Neural crest cell (in vitro differentiated cells): ENCODE results near the gene GYPC. TPM values are rescaled to one million over a fixed set of nuclear protein-coding genes. Genes with fewer than 3 reads are reported as not detected.
"Not testable (repeated sequence)": the region's sequence is repeated elsewhere in the genome, so short reads cannot be mapped to it uniquely, and the experiment has no call there.

Experiments
- DNase-seq: peaks from one replicate; pipeline ENCODE4 v3.0.0; 2021; ENCODE audit warnings: low read depth, mixed read lengths, low spot score
- H3K27ac Mint-ChIP-seq: one replicate; pipeline ENCODE4 v1.8.0; 2021; ENCODE audit warnings: mild to moderate bottlenecking, mixed read lengths; ENCODE audit not compliant: unreplicated experiment
- H3K27me3 Mint-ChIP-seq: 2 replicates; pipeline ENCODE4 v1.8.0; 2021; ENCODE audit warnings: low read depth, mild to moderate bottlenecking, mixed read lengths
- H3K36me3 Mint-ChIP-seq: 2 replicates; pipeline ENCODE4 v1.8.0; 2021; ENCODE audit warnings: low read depth, mild to moderate bottlenecking, mixed read lengths
- H3K4me1 Mint-ChIP-seq: 2 replicates; pipeline ENCODE4 v1.8.0; 2021; ENCODE audit warnings: mixed read lengths
- H3K4me3 Mint-ChIP-seq: one replicate; pipeline ENCODE4 v1.8.0; 2021; ENCODE audit warnings: mild to moderate bottlenecking, mixed read lengths
- H3K9me3 Mint-ChIP-seq: 2 replicates; pipeline ENCODE4 v1.8.0; 2021; ENCODE audit warnings: mixed read lengths
- total RNA-seq: library from RNA; stranded (reverse); gene quantifications from 2 replicates; pipeline ENCODE4 v1.2.1, GENCODE V29; 2021
- TF ChIP-seq, protein P1 (sequence below): fragments of 200-600 bp; sonication (generic); conservative IDR thresholded peaks from 2 replicates; pipeline ENCODE4 v1.5.0; 2021; ENCODE audit warnings: antibody characterized with exemption, mild to moderate bottlenecking

The GYPC gene
- total RNA-seq, 1 donor from 2014 or later = 84.4 TPM

DNA sequence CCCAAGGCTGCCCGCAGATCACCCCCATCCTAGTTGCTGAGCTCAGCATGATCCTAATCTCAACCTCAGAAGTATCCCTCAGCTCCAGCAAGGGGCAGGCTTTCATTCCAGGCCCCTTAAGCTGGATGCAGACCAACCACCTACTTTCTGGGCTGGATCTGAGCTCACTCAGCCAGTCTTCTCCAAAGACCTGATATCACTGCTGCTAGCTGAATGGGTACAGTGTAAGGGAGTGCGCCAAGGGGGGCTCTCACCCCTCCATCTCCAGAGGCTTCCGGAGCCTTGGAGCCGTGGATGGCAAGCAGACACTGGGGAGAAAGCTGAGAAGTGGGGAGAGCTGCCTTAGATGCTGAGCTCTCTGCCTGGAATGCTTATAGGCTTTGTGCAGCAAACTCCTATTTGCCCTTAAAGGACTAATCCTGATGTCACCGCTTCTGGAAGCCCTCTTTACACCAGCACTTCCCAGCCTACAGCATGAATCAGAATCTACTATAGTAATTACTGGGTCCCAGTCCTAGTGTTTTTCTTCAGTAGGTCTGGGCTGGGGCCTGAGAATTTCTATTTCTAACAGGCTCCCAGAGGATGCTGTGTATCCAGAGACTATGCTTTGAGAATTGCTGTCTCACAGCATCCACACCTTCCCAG, 31.0 kb downstream of the GYPC start:
- Mint-ChIP-seq H3K36me3 (peaks cover 18% of the 10 kb centered on the region), H3K27me3 (no peaks in the 10 kb centered on the region), H3K27ac (no peak overlapping the region), H3K9me3 (no peaks in the 10 kb centered on the region), H3K4me1 (no peaks in the 10 kb centered on the region), H3K4me3 (no peak overlapping the region)
- TF ChIP-seq, protein P1, sequence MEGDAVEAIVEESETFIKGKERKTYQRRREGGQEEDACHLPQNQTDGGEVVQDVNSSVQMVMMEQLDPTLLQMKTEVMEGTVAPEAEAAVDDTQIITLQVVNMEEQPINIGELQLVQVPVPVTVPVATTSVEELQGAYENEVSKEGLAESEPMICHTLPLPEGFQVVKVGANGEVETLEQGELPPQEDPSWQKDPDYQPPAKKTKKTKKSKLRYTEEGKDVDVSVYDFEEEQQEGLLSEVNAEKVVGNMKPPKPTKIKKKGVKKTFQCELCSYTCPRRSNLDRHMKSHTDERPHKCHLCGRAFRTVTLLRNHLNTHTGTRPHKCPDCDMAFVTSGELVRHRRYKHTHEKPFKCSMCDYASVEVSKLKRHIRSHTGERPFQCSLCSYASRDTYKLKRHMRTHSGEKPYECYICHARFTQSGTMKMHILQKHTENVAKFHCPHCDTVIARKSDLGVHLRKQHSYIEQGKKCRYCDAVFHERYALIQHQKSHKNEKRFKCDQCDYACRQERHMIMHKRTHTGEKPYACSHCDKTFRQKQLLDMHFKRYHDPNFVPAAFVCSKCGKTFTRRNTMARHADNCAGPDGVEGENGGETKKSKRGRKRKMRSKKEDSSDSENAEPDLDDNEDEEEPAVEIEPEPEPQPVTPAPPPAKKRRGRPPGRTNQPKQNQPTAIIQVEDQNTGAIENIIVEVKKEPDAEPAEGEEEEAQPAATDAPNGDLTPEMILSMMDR = no peak
- DNase-seq = no peak

DNA sequence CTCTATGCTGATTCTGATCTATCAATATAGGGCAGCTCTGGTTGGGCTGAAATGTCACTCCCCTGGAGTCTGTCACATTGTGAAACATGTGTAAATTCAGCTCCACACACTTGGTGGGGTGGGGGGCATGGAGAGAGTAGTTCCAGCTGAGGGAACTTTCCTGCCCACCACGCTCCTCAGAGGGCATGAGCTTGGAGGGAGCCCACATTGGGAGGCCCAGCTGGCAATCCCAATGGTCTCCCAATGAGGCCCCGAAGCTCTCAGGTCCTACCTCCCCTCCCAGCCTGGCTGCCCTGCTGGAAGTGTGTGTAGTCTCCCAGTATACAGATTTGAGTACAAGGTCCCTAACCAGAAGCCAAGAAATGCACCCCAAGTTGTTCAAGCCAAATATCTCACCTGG, 31.5 kb downstream of the GYPC start:
- peaks cover 22% of the 10 kb centered on the region for H3K36me3 Mint-ChIP-seq
- no peak overlapping the region for H3K4me3 Mint-ChIP-seq
- TF ChIP-seq, protein P1 = no peak
- no peak for DNase-seq
- H3K27ac Mint-ChIP-seq = no peak overlapping the region
- H3K27me3 Mint-ChIP-seq = no peaks in the 10 kb centered on the region
- no peaks in the 10 kb centered on the region for H3K9me3 Mint-ChIP-seq
- no peaks in the 10 kb centered on the region for H3K4me1 Mint-ChIP-seq

DNA sequence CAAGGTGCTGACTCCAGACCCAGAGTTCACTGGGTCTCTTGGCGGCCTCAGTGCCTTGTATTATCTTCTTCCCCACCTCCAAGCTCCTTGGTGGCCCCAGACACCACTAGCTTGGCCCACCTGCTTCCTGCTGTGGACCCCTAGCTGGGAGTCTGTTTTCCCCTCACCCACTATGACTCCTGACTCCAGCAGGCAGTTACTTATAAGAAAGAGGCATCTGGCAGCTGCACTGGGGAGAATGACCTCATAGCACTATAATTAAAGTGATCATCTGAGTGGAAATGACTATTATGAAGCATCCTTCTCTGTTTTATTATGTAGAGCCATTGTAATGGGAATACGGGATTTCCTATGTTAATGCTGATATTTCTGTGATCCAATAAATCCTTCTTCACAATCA, 32.6 kb downstream of the GYPC start:
- not testable (repeated sequence) for H3K27ac Mint-ChIP-seq, H3K4me1 Mint-ChIP-seq, H3K9me3 Mint-ChIP-seq, H3K27me3 Mint-ChIP-seq, DNase-seq, H3K4me3 Mint-ChIP-seq
- peaks cover 31% of the 10 kb centered on the region for H3K36me3 Mint-ChIP-seq

DNA sequence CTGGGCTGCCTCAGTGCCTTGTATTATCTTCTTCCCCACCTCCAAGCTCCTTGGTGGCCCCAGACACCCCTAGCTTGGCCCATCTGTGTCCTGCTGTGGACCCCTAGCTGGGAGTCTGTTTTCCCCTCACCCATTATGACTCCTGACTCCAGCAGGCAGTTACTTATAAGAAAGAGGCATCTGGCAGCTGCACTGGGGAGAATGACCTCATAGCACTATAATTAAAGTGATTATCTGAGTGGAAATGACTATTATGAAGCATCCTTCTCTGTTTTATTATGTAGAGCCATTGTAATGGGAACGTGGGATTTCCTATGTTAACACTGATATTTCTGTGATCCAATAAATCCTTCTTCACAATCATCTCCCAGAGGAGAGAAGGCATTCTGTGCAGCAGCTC, 36.3 kb downstream of the GYPC start:
- H3K27ac Mint-ChIP-seq, DNase-seq, H3K27me3 Mint-ChIP-seq, H3K4me1 Mint-ChIP-seq, H3K4me3 Mint-ChIP-seq, H3K9me3 Mint-ChIP-seq: not testable (repeated sequence)
- peaks cover 46% of the 10 kb centered on the region for H3K36me3 Mint-ChIP-seq

DNA sequence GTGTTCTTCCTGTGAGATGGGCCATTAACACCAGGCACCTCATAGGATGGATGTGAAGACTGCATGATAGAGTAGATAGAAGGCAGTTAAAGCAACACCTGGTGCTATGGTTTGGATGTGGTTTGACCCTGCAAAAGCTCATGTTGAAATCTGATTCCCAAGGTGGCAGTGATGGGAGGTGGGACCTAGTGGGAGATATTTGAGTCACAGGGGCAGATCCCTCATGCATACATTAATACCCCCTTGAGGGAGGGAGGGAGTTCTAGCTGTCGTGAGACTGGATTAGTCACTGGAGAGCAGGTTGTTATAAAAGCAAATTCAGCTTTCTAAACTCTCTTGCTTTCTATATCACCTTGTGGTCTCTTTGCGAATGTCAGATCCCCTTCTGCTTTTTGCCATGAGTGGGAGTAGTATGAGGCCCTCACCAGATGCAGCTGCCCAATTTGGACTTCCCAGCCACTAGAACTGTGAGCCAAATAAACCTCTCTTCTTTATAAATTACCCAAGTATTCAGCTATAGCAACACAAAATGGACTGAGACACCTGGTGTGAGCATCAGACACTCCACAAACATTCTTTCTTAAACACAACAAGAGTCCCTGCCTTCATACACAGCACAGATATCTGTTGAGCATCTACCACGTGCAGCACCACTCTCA, 37.1 kb downstream of the GYPC start:
- H3K27ac Mint-ChIP-seq, DNase-seq, H3K4me3 Mint-ChIP-seq, H3K4me1 Mint-ChIP-seq, H3K9me3 Mint-ChIP-seq, H3K27me3 Mint-ChIP-seq: not testable (repeated sequence)
- H3K36me3 Mint-ChIP-seq = peaks cover 48% of the 10 kb centered on the region

DNA sequence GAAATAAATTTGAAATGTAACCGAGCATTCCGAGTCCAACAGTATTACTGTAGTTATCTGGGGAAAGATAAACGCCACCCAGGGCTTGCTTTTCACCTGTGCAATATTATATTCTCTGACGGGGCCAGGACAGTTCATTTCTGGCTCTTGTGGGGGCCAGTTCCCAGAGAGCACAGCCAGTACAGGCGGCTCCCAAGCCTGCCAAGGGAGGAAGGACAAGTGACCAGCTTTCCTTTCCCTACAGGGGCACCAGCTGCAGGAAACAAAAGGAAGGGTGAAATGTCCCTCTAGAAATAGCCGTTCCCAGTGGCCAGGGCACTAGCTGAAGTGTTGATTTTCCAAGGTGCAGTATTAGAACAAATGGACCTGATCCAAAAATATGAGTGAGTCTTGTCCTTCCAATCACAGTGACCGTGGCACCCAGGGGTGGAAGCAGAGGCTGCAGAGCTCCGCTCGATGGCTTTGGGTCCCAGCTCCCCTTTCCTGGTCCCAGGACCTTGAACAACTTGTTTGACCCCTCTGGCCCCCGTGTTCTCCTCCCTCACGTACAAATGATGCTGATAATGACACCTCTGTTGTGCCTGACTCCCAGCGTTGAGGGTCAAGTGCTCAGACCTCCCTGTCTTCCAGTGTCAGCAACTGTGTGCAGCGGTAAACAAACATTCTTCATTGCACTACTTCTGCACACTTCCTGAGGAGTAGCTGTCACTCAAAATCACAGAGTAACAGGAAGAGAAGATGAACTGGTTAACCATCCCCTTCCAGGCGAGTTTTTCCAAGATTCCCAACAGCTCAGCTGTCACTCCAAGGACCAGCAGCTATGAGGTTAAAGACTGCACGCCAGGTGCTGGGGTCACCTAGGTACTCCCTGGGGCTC, 40.9 kb downstream of the GYPC start:
- TF ChIP-seq, protein P1 = no peak

More for the DNA sequence above, 40.9 kb downstream of the GYPC start:
- Mint-ChIP-seq H3K27me3 (no peaks in the 10 kb centered on the region), H3K27ac (peak overlapping the region; percentile 62), H3K4me1 (peaks cover 30% of the 10 kb centered on the region), H3K9me3 (peaks cover 7% of the 10 kb centered on the region), H3K4me3 (no peak overlapping the region), H3K36me3 (peaks cover 48% of the 10 kb centered on the region)
- no peak for DNase-seq
